Mesothelial cell of epicardium (in vitro differentiated cells): ENCODE measurements around the gene TSPAN4. TPM values are rescaled to one million over a fixed set of nuclear protein-coding genes. Genes with fewer than 3 reads are reported as not detected.
A peak's percentile ranks its signal among the peaks of the same experiment; 100 is the strongest.

Experiments used
- DNase-seq, 2 experiments: peaks; one replicate each; pipeline ENCODE4 v3.0.0; 2021; ENCODE audit warnings: low spot score in 2 of 2; ENCODE audit not compliant: unreplicated experiment in 2 of 2
- H3K27ac Mint-ChIP-seq: 2 replicates; pipeline ENCODE4 v1.8.0; 2021; ENCODE audit warnings: mixed read lengths
- H3K27me3 Mint-ChIP-seq: 2 replicates; pipeline ENCODE4 v1.8.0; 2021; ENCODE audit warnings: low read depth, mixed read lengths
- H3K36me3 Mint-ChIP-seq: 2 replicates; pipeline ENCODE4 v1.8.0; 2021; ENCODE audit warnings: mixed read lengths
- H3K4me1 Mint-ChIP-seq: 2 replicates; pipeline ENCODE4 v1.8.0; 2021; ENCODE audit warnings: mixed read lengths
- H3K4me3 Mint-ChIP-seq: 2 replicates; pipeline ENCODE4 v1.8.0; 2021; ENCODE audit warnings: mild to moderate bottlenecking, moderate library complexity, mixed read lengths
- H3K9me3 Mint-ChIP-seq: 2 replicates; pipeline ENCODE4 v1.8.0; 2021; ENCODE audit warnings: mixed read lengths
- total RNA-seq: library from RNA; stranded (reverse); gene quantifications from 3 replicates; pipeline ENCODE4 v1.2.1, GENCODE V29; 2021
- TF ChIP-seq, protein P1 (sequence below): fragments of 200-600 bp; sonication (generic); IDR thresholded peaks from one replicate; pipeline ENCODE4 v1.5.0; 2021; ENCODE audit warnings: antibody characterized with exemption; ENCODE audit not compliant: unreplicated experiment

The TSPAN4 gene
- total RNA-seq, 1 donor from 2014 or later: 94.1 TPM

DNA sequence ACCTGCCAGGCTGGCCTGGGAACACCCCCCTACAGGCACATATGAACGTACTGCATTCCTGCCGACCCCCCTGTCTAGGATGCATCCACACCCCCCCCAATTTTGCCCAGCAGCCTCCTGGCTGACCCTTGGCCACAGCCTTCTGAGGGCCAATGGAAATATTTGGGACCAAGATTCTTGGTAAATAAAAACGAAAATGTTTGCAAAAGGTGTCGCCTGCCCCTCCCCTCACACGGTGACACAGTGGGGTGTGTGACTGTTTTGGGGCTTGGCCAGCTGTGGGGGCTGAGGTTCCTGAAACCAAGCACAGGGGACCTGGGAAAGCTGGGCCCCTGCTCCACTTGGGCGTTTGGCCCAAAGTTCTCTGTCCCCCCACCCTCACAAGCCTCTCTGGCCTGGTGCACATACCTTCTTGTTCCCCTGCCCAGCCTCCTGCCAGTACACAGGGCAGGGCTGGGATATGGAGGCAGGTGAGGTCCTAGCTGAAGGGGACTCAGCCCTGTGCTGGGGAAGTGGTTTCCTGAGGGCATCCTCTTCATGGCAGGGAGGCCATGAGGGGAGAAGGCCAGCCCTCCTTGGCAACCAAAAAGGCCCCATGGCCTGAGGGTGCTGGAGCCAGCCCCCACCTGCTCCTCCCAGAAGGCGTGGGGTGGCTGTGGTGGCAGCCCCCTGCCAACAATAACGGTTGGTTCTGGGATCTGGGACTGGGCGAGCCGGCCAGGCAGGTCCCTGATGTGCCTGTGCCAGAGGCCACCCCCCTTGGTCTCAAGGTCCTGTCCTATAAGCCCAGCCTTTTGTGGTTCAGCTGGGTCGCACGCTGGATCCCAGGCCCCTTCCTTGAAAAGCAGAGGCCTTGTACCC is 17.1 kb upstream of the TSPAN4 start:
- Mint-ChIP-seq H3K27ac (no peak overlapping the region), H3K9me3 (no peaks in the 10 kb centered on the region), H3K27me3 (peaks cover 36% of the 10 kb centered on the region), H3K36me3 (peaks cover 7% of the 10 kb centered on the region), H3K4me1 (peaks cover 29% of the 10 kb centered on the region), H3K4me3 (no peak overlapping the region)
- DNase-seq: no peak
- TF ChIP-seq, protein P1, sequence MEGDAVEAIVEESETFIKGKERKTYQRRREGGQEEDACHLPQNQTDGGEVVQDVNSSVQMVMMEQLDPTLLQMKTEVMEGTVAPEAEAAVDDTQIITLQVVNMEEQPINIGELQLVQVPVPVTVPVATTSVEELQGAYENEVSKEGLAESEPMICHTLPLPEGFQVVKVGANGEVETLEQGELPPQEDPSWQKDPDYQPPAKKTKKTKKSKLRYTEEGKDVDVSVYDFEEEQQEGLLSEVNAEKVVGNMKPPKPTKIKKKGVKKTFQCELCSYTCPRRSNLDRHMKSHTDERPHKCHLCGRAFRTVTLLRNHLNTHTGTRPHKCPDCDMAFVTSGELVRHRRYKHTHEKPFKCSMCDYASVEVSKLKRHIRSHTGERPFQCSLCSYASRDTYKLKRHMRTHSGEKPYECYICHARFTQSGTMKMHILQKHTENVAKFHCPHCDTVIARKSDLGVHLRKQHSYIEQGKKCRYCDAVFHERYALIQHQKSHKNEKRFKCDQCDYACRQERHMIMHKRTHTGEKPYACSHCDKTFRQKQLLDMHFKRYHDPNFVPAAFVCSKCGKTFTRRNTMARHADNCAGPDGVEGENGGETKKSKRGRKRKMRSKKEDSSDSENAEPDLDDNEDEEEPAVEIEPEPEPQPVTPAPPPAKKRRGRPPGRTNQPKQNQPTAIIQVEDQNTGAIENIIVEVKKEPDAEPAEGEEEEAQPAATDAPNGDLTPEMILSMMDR: no peak

DNA sequence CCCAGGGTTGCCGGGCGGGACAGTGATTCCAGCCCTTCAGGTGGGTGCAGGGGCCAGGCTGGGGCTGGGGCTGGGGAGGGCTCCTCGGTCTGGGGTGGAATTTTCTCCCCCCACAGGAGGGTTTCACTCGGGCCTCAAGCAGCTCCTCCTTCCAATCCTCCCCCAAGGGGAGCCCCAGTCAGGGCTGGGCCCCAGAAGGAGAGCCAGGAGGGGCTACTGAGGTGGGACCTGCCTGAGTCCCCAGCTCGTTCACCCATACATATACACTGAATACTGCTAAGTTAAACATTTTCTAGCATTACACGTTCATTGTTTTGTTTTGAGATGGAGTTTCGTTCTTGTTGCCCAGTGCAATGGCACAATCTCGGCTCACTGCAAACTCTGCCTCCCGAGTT is 16.4 kb upstream of the TSPAN4 start:
- H3K27ac Mint-ChIP-seq: no peak overlapping the region
- DNase-seq: no peak
- TF ChIP-seq, protein P1: no peak
- peak overlapping the region; percentile 58 for H3K4me3 Mint-ChIP-seq
- H3K9me3 Mint-ChIP-seq: no peaks in the 10 kb centered on the region
- peaks cover 39% of the 10 kb centered on the region for H3K27me3 Mint-ChIP-seq
- peaks cover 7% of the 10 kb centered on the region for H3K36me3 Mint-ChIP-seq
- peaks cover 24% of the 10 kb centered on the region for H3K4me1 Mint-ChIP-seq

DNA sequence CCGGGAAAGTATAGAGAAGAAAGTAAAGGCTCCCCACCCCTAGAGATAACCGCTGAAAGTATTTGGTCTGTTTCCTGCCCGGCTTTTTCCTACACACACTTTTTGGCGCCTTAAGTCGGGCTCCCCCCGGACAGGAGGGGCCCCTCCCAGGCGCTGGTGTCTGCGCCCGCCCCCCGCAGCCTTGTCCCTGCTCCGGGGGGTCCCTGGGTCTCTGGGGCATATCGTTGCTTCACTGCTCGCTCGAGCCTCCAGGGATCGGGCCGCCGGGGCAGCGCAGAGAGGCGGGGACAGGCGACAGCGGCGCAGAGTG is 15.9 kb upstream of the TSPAN4 start:
- peaks cover 45% of the 10 kb centered on the region for H3K27me3 Mint-ChIP-seq
- peaks cover 29% of the 10 kb centered on the region for H3K4me1 Mint-ChIP-seq
- H3K27ac Mint-ChIP-seq: no peak overlapping the region
- H3K4me3 Mint-ChIP-seq: peak overlapping the region; percentile 58
- no peak for DNase-seq
- H3K9me3 Mint-ChIP-seq: no peaks in the 10 kb centered on the region
- peaks cover 7% of the 10 kb centered on the region for H3K36me3 Mint-ChIP-seq
- TF ChIP-seq, protein P1: no peak

DNA sequence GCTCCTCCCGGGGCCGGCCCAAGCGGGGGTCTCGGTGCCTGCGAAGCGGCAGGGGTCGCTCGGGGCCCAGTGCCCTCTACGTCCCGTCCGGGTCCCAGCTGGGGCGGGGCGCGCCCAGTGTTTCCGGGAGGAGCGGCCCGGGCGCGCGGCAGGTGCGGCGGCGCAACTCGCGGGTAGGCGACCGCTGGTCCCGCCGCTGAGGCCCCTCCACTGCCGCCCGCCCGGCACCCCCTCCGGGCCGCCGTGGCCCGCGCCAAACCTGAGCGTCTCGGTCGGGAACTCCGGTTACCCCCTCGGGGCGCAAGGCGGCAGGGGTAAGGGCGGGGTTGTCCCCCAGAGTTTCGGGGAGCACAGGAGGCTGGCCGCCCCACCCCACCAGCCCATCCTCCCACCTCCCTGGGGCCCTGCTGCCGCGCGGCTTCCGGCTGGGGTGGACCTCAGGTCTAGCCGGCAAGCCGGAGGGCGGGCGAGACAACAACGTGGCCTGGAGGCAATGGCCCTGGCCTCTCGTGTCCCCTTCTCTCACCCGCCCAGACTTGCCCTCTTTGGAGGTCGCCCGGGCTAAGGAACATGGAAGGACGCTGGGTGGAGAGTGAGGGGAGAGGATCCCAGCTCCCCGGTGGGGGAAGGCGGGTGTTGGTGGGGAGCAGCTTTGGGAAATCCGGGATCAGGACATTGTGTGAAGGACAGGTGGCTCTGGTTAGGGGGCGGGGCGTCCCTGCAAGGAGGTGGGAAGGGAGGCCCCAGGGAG is 15.3 kb upstream of the TSPAN4 start:
- DNase-seq: no peak
- Mint-ChIP-seq H3K36me3 (peaks cover 7% of the 10 kb centered on the region), H3K4me1 (peaks cover 33% of the 10 kb centered on the region), H3K27ac (no peak overlapping the region), H3K27me3 (peaks cover 50% of the 10 kb centered on the region), H3K9me3 (no peaks in the 10 kb centered on the region), H3K4me3 (peak overlapping the region; percentile 68)
- TF ChIP-seq, protein P1: no peak

DNA sequence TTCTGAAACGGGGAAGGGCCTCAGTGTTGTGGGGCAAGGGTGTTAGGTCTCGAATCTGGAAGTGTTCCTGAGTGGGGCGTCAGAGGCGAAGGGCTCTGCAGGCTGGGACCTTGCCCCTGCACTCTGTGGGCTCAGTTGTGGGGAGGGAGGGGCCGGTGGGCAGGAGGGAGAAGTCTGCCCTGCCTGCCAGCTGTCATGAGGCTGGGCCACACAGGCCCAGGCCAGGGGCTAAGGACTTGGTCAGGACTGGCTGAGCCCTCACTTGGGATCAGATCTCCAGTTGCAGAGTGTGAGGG is 14.8 kb upstream of the TSPAN4 start, which contains the start of gene CRACR2B:
TSS of gene CRACR2B (plus strand) at position 23 of the 296 bp plus-strand sequence. CDS start 689 bp downstream, outside the sequence.
- TF ChIP-seq, protein P1: no peak
- Mint-ChIP-seq H3K9me3 (no peaks in the 10 kb centered on the region), H3K27me3 (peaks cover 51% of the 10 kb centered on the region), H3K4me1 (peaks cover 34% of the 10 kb centered on the region), H3K36me3 (peaks cover 7% of the 10 kb centered on the region), H3K4me3 (peak within 1 kb of the TSS; percentile 68), H3K27ac (no peak within 1 kb of the TSS)
- no peak for DNase-seq
